Thyroid gland (tissue), 4 donors: ENCODE results near the gene NOS1AP.

Experiments used
- CTCF ChIP-seq, 6 experiments: fragments of 200-600 bp in 3 of 6; fragments of 450-650 bp in 3 of 6; sonication (generic) in 3 of 6; IDR thresholded peaks; one replicate each; pipeline ENCODE4 v1.5.1; 2016 to 2019; ENCODE audit warnings: antibody characterized with exemption in 6 of 6, mild to moderate bottlenecking in 2 of 6, inconsistent platforms in 1 of 6, moderate library complexity in 1 of 6
- POLR2A ChIP-seq, 2 donors: fragments of 450-650 bp; IDR thresholded peaks; one replicate each; pipeline ENCODE4 v1.6.1; 2017; ENCODE audit warnings: antibody characterized with exemption in 2 of 2, mild to moderate bottlenecking in 2 of 2, moderate library complexity in 1 of 2

- TF ChIP-seq CTCF (IDR thresholded peaks at IDR 0.05) = no peak
- TF ChIP-seq POLR2A (IDR thresholded peaks at IDR 0.05) = no peak
These were observed 34.2 kb upstream of the NOS1AP start for GRCh38 chr1:162035241-162035640.
